HG03135 (cell line): ENCODE data around the gene ACBD7.

Experiments
- ATAC-seq: cut with Tn5 transposase; IDR thresholded peaks from one replicate; pipeline ENCODE4 v1.9.1; 2021; ENCODE audit warnings: mild to moderate bottlenecking, moderate library complexity; ENCODE audit not compliant: unreplicated experiment

Gene ACBD7

DNA sequence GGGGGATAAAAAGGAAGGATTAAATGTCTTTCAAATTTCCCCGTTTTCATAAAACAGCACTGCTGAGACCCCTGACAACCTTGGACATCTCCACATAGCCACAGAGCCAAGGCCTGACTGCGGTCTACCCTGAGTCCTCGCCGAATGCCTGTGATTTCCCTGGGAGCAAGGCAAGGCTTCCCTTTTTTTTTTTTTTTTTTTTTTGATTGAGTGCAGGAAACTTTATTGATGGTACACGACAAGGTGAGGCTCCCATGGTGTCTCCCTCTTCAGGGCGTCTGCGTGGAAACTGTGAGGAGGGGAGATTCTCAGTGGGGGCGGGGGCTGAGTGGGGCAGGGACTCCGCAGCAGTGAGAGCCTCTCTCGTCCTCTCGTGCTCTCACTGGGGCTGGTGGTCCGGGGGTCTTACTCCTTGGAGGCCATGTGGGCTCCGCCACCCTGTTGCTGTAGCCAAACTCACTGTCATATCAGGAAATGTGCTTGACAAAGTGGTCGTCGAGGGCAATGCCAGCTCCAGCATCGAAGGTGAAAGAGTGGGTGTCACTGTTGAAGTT lies 4.4 kb upstream of the ACBD7 start:
- ATAC-seq: no peak

DNA sequence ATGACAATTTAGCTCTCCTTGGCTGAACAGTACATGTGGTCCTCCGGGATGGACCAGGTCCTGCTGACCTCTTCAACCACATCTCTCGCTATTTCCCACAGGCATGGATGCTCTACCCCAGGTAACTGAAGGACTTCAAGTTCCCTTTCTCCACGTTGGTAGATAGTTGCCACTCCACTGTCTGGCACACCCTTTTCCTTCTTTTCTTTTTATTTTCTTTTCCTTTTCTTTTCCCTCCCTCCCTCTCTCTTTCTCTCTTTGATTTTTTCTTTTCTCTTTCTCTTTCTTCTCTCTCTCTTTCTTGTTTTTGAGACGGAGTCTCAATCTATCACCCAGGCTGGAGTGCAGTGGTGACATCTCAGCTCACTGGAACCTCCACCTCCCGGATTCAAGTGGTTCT lies 2.8 kb upstream of the ACBD7 start:
- no peak for ATAC-seq

DNA sequence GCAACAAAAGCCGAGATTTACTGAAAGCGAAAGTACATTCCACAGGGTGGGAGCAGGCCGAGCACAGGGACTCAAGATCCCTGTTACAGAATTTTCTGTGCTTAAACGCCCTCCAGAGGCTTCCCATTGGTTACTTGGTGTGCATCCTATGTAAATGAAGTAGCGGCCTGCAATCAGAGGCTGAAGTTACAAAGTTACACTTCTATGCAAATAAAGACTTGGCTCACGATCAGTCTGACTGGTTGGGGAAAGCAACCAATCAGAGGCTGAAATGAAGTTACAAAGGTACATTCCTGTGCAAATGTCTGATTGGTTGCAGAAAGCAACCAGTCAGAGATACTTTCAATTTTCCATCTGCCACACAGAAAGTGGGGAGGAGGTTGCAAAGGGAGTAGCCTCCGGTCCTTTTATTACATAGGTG lies 4.1 kb downstream of the ACBD7 start:
- ATAC-seq: no peak

DNA sequence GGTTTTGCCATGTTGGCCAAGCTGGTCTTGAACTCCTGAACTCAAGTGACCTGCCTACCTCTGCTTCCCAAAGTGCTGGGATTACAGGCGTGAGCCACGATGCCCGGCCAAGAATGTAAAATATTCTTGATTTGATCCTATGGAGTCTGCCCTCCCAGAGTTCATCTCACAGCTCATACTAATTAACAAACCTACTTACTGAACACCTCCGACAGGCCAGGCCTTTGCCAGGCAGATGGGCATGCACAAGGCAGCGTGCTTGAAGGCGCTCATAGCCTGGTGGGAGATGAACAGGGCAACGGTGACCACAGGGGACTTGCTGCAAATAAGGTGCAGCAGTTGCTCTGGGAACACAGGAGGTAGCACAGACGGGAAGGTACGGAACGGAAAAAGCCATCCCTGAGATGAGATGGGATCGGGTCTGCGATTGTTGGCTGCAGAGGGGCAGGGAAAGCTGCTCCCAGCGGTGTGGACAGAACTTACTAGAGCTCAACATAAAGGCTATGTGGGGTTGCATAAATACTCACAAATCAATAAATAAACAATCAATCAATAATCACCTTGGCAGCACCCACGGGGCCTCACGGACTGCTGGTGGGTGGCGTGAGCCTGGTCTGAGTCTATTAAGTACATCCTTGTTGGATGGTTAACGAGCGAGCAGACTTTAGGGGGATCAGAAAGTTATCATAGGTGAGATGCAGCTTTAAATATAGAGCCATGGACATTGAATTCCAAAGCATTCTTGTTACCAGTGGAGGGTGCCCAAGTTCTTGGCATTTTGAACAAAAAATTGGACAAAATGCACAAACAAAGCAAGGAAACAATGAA lies 4.7 kb downstream of the ACBD7 start:
- ATAC-seq: no peak

DNA sequence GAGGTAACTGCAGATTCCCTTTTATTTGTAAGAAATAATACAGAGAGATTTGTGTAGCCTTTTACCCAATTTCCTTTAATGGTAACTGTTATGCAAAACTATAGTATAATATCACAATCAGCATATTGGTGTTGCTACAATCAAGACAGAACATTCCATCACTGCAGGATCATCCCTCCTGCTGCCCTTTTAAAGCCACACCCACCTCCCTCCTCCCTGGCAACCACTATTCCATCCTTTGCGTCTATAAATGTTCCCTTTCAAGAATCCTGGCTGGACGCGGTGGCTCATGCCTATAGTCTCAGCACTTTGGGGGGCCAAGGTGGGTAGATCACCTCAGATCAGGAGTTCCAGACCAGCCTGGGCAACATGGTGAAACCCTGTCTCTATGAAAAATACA lies 13.2 kb downstream of the ACBD7 start:
- ATAC-seq: no peak

DNA sequence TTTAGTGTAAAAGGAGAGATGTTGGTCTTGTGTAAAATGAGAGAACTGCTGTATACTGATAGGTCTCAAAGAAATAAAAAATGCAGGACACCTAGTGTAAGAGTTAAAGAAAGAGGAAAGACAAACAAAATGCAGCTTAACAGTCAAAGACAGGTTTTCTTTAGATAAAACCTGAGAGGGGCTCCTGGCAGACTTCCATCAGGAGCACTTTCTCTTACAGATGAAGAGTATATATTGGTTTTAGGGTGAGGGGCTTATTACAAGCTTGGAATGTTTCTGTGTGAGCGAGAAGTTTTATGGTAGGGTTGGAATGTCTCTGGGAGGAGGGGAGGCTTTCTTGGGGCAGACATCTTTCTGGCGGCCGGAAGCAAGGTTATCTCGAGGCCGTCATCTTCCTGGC lies 16.2 kb downstream of the ACBD7 start:
- no peak for ATAC-seq

DNA sequence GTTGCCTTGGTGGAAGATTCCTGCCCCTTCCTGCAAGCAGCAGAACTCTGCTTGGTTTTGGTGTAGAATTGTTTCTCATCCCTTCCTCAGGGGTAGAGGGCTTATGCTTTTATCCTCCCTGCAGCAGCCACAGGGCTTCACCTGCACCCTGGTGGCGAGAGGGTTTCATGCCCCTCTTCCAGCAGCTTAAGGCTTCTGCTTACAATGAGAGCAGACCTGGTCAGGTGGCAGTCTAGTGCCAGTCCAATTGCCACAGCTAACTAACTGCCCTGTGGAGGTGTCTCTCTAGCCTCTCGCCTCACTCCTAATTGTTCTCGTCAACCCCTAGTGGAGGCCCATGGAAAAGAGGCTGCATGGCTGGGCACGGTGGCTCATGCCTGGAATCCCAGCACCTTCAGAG lies 19.3 kb downstream of the ACBD7 start:
- no peak for ATAC-seq

DNA sequence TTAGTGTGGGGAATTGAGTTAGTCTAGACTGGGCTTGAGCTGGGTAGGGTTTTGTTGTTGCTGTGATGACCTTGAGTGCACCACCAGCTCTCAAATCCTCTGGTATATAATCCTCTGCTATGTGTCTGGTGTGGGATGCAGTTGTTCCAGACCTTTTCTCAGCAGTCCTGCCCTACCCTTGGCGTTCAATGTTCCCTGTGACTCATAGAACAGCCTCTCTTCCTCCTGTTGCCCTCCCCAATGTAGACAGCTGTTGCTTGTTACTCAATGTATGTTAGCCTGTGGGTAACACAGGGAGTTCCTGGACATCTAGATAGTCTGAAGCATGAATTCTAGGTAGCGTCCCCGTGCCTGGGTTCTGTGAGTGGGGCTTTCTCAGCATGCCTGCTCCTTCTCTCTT lies 19.8 kb downstream of the ACBD7 start:
- ATAC-seq: no peak

DNA sequence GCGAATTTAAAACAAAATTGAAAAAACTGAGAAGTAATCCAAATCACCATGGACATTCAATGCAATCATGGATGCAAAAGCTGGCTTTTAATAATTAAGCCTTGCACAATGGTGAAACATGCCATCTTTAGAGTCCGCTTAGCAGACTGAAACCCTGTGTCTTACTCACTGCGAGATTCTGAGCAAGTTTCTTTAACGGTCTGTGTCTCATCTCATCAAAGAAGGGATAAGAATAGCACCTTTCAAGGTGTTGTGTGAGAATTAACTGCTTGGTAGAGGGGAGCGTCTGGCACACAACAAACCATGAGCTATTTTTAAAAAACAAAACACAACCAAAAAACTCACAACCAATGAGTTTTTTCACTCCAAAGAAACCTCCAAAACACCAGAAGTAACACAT lies 21.4 kb downstream of the ACBD7 start:
- no peak for ATAC-seq

DNA sequence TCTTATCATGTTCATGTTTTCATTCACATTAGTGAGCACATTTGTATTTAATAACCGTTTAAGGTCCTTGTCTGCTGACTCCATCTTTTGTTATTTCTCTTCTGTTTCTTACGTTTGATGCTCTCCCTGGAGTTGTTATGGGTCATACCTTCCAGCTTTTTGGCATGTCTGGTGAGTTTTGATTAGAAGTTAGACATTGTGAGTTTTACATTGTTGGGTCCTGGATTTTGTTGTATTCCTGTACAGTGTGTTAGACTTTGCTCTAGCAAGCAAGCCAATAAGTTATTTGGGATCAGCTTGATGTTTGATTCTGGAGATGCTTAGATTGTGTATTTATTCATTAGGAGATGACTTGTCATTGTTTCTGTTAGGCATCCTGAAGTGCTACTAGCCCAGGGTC lies 27.9 kb downstream of the ACBD7 start:
- no peak for ATAC-seq

DNA sequence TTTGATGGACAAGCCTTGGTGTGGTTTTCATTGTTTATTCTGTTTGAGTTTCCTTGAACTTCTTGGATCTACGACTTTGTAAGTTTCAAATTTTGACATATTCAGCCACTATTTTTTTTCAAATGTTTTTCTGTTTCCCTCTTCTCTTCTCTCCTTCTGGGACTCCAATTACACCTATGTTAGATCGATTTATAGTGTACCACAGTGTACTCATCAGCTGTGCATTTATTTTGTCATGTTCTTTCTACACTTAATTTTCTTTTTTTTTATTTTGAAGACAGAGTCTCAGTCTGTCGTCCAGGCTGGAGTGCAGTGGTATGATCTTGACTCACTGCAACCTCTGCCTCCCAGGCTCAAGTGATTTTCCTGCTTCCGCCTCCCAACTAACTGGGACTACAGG lies 28.7 kb downstream of the ACBD7 start:
- no peak for ATAC-seq

DNA sequence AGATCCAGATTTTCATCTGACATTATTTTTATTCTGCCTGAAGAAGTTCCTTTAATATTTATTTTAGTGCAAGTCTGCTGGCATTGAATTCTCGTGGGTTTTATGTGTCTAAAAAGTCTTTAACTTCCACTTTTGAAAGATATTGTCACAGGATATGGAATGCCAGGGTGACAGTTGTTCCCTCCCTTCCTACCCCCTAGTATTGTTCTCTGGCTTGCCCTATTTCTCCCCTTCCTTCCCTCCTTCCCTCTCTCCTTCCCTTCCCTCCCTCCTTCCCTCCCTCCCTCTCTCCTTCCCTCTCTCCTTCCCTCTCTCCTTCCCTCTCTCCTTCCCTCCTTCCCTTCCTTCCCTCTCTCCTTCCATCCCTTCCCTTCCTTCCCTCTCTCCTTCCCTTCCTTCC lies 29.9 kb downstream of the ACBD7 start:
- ATAC-seq: no peak

DNA sequence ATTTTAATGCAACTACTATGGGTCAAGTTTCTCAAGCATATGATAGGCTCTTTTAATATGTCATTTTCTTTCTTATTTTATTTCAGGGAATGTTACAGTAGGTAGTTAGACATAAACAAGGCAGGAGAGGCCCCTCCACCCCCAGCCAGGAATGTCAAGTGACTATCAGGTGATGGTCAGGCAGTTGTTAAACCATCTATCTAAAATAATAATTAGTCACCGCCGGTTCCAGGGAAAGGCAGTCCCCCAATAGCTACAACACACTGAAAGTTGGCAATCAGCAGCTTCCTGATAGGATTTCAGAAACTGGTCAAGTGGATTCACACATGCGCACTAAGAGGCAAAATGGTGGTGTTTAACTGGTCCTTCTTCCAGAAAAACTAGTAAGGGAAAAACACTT lies 35.5 kb downstream of the ACBD7 start:
- no peak for ATAC-seq

DNA sequence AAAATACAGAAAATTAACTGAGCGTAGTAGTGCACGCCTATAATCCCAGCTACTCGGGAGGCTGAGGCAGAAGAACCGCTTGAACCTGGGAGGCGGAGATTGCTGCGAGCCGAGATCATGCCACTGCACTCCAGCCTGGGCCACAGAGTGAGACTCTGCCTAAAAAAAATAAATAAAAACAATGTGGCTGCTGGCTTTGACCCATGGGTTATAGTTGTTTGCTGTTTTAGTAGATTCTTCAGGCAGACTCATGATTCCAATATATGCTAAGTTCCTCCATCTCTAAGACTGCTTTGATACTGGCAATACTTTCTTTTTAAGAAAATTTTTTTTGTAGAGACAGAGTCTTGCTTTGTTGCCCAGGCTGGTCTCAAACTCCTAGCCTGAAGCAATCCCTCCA lies 36.5 kb downstream of the ACBD7 start:
- ATAC-seq: no peak

DNA sequence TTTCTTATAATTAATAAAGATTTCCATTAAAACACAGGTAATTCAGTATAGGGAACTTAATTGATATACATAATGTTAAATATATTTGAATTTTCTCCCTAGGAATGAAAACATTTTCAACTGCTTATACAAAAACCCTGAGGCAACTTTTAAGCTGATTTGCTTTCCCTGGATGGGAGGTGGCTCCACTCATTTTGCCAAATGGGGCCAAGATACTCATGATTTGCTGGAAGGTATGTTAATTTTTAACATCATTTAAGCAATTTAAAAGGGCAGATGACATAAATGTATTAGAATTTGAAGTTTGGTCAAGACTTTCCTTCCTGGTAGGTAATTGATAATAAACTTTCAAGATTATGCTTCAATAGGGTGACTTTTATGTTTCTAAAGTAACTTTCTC lies 39.0 kb downstream of the ACBD7 start:
- ATAC-seq: no peak

DNA sequence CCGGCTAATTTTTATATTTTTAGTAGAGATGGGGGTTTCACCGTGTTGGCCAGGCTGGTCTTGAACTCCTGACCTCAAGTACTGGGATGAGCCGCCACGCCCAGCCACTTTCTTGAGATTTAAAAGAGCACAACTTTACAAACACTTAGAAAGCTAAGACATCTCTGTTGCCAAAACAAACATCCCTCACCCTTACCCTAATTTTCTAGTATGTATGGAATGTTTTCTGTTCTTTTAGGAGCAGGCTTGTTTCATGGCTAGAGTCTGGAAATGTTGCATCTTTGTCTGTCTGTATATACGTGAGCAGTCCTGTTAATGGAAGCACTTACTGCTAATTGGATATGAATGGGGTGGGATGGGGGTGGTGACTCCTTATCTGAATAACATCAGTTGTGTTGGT lies 42.0 kb downstream of the ACBD7 start:
- ATAC-seq: no peak

DNA sequence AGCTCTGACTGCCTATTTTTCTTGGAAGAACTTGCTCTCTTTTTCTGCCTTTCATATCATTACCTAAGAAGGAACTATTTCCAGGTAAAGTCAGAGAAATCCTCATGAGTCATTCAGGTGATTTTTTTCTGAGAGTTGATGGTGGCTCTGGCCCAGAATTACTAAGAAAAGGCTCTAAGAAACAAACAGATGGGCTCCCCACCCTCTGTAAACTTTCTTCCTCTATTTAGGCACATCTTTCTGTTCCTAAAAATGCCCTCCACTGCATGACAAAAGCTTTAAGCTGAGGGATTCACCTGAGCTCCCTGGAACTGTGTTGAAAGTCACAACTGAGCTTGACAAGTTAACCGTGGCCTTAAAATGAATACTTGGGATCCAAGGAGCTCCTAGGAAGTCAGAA lies 43.2 kb downstream of the ACBD7 start:
- no peak for ATAC-seq

DNA sequence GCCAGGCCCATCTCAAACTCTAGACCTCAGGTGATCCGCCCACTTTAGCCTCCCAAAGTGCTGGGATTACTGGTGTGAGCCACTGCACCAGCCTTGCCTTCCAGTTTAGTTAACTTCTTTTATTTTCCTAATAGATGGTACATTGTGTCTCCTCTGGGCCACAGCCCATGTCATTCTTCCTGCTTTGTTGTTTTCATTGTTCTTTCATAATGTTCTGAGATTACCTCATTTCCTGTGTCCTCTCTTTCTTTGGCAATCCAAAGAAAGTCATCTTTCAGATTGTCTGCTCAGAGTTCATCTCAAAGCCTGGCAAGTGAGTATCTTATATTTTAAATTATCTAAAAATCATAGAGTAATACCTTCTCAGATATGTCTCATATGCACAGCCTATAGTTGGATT lies 44.9 kb downstream of the ACBD7 start, which contains the start of gene OLAH:
OLAH (plus strand) TSS at position 270 of the 400 bp plus-strand sequence. CDS start 3,346 bp downstream, outside the sequence.
- no peak for ATAC-seq

DNA sequence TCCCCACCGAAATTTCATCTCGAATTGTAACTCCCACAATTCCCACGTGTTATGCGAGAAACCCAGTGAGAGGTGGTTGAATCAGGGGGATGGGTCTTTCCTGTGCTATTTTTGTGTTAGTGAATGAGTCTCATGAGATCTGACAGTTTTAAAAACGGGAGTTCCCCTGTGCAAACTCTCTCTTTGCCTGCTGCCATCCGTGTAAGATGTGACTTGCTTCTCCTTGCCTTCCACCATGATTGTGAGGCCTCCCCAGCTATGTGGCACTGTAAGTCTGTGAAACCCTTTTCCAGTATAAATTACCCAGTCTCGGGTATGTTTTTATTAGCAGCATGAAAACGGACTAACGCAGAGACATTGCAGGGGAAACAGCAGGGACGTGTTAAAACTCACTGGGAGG lies 50.2 kb downstream of the ACBD7 start:
- no peak for ATAC-seq

DNA sequence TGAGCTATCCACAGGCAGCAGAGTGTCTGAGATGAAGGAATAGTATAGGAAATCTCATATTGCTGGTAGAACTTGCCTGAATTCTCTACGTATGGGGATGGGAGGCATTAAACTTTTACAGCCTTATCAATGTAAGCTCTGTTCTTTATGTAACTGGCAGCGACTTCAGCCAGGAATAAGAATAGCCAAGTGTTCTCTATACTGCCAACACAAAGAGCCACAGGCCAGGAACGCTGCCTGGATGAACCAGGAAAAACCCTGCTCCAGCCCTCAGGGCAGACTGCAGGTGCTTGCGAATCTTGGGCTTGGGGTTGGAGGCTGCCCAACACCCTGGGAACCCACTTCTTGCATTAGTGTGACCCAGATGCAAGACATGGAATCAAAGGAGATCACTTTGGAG lies 50.9 kb downstream of the ACBD7 start:
- ATAC-seq: no peak

DNA sequence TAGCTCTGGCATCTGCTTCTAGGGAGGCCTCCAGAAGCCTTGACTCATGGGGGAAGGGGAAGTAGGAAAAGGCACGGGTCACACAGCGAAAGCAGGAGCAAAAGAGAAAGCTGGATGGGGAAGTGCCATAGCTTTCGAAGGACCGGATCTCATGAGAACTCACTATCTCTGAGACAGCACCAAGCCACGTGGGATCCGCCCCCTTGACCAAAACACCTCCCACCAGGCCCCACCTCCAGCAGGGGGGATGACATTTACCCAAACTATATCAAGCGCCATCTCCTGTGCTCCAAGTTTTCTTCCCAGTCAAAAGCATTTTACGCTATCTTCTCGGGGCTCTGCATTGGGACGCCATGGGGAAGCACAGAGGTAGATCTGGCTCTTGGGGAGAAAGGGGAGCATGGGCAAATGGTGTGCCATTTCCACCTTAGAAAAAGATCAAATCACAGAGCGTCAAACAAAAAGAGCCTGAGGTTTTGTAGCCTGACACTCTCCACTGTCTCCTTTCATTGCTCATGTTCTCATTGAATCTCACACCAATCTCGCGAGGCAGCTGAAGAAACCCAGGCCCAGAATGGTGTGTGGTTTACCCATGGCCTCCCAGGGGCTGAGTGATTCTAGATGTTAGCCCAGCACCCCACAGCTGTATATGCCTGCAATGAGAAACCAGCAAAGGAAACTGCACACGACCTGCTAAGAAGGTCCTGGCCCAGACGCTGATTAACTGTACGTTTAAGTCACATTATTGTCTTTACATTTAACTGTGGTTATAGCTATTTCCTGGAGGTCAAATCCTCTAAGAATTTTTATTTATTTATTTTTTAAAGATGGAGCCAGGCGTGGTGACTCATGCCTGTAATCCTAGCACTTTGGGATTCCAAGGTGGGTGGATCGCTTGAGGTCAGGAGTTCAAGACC lies 52.9 kb downstream of the ACBD7 start:
- no peak for ATAC-seq

DNA sequence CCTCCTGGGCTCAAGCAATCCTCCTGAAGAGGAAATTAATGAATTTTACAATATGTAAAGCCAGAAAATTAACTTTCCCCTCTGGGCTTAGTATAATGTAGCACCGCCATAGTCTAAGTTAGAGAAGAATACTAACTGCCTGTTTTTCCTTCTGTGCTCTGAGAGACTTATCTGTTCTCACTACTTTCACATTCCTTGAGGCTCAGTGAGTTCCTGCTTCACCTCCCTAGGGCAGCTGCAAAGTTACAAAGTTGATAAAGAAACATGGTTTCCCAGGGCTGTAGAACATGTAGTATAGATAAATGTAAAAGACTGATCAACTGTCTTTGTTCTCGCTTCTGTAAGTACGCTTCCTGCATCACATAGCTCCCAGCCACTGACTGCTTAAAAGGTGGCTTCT lies 60.8 kb downstream of the ACBD7 start:
- ATAC-seq: no peak
